ENCODE data around the gene RNASEL. TPM values are rescaled to one million over a fixed set of nuclear protein-coding genes. Genes with fewer than 3 reads are reported as not detected.
"Not testable (repeated sequence)": the region's sequence is repeated elsewhere in the genome, so short reads cannot be mapped to it uniquely, and the experiment has no call there.

The RNASEL gene
- total RNA-seq (1 to 10 TPM; 3.7 to 5.7 (median 5.4) TPM), polyA plus RNA-seq (2.5 TPM)
- long read RNA-seq, donor 1, full-length matches to known transcripts: 10 of 22 reads
- long read RNA-seq, donor 1, partial matches to known transcripts: 10 of 22 reads
- long read RNA-seq, donor 1, other reads (novel, unspliced or antisense): 2 of 22 reads
- long read RNA-seq, donor 2, full-length matches to known transcripts: 4 of 4 reads
- long read RNA-seq, donor 2, partial matches to known transcripts: 0 of 4 reads
- long read RNA-seq, donor 2, other reads (novel, unspliced or antisense): 0 of 4 reads
- long read RNA-seq, donor 3, full-length matches to known transcripts: 13 of 36 reads
- long read RNA-seq, donor 3, partial matches to known transcripts: 22 of 36 reads
- long read RNA-seq, donor 3, other reads (novel, unspliced or antisense): 1 of 36 reads
- long read RNA-seq, donor 4, full-length matches to known transcripts: 5 of 7 reads
- long read RNA-seq, donor 4, partial matches to known transcripts: 2 of 7 reads
- long read RNA-seq, donor 4, other reads (novel, unspliced or antisense): 0 of 7 reads

- ATAC-seq (peak; percentile 94 to 95), DNase-seq (peak; percentile 80 to 89 (median 87))
- Histone ChIP-seq H3K9me3 (ENCODE audit: control insufficient read depth, low read length) (no peaks in the 10 kb centered on the region), H3K4me3 (ENCODE audit: low read length) (peak within 1 kb of the TSS; percentile 66), H3K27ac (ENCODE audit: low read length) (peak within 1 kb of the TSS; percentile 68), H3K27me3 (ENCODE audit: control insufficient read depth, insufficient read depth) (no peaks in the 10 kb centered on the region), H3K4me1 (ENCODE audit: control insufficient read depth, insufficient read depth, low read length) (peaks cover 3% of the 10 kb centered on the region)
- 8% methylated on average over 20 of the region's 20 CpGs for WGBS
- intact Hi-C loops (cut with DNase I): loop anchor here in 2 of 4 donors (10.0 kb wide), 2 partner anchors 144 to 504 kb away; no protein-coding TSS in a partner anchor
Observed at GRCh38 chr1:182588500-182589396, at the start of gene RNASEL. TSS of gene RNASEL (minus strand) at chr1:182589256. CDS start at chr1:182586806, 2,450 bp downstream.

DNA sequence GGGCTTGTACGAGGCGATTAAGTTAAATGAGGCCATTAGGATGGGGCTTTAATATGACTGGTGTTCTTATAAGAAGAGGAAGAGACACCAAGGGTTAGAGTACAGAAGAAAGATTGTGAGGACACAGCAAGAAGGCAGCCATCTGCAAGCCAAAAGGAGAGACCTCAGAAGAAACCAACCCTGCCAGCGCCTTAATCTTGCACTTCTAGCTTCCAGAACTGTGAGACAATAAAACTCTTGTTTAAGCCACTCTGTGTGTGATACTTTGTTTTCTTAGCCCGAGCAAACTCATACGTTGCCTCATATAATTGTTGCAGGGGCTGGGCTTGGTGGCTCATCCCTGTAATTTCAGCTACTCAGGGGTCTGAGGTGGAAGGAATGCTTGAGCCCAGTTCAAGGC, 48.7 kb upstream of the RNASEL start:
- no peaks in the 10 kb centered on the region for H3K4me1 ChIP-seq (ENCODE audit: control insufficient read depth, insufficient read depth, low read length)
- intact Hi-C loops (cut with DNase I): no loop called here
- no peaks in the 10 kb centered on the region for H3K9me3 ChIP-seq (ENCODE audit: control insufficient read depth, low read length)
- DNase-seq (no peak), ATAC-seq (no peak)
- H3K27ac ChIP-seq (ENCODE audit: low read length): no peak overlapping the region
- H3K27me3 ChIP-seq (ENCODE audit: control insufficient read depth, insufficient read depth): no peaks in the 10 kb centered on the region
- no peak overlapping the region for H3K4me3 ChIP-seq (ENCODE audit: low read length)
- 82% methylated on average over 5 of the region's 5 CpGs for WGBS

DNA sequence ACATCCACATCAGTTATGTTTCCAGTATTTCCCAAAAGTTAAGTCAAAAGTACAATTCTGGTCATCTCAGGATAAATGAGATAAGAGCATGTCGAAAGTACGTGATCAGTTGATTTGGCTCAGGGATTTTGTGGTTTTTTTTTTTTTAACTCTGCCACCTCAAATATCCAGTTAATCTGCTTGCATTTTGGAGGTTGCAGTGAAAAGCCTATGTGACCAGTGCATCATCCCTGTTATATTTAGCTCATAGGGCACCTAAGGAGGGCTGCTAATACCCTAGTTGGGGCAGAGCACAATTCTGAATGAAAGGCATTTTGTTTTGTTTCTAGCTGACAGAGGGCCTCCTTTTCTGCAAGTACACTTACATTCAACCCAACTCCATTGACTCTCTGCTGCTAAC, 46.8 kb upstream of the RNASEL start:
- Histone ChIP-seq H3K9me3 (ENCODE audit: control insufficient read depth, low read length) (no peaks in the 10 kb centered on the region), H3K27ac (ENCODE audit: low read length) (no peak overlapping the region), H3K4me3 (ENCODE audit: low read length) (no peak overlapping the region), H3K27me3 (ENCODE audit: control insufficient read depth, insufficient read depth) (no peaks in the 10 kb centered on the region), H3K4me1 (ENCODE audit: control insufficient read depth, insufficient read depth, low read length) (no peaks in the 10 kb centered on the region)
- DNase-seq: no peak
- no peak for ATAC-seq
- WGBS: 67% methylated on average over 2 of the region's 2 CpGs
- intact Hi-C loops (cut with DNase I): no loop called here

GRCh38 chr1:182634306-182635072, 45.4 kb upstream of the RNASEL start:
- Histone ChIP-seq H3K27me3 (ENCODE audit: control insufficient read depth, insufficient read depth) (no peaks in the 10 kb centered on the region), H3K4me1 (ENCODE audit: control insufficient read depth, insufficient read depth, low read length) (peaks cover 3% of the 10 kb centered on the region), H3K9me3 (ENCODE audit: control insufficient read depth, low read length) (no peaks in the 10 kb centered on the region), H3K4me3 (ENCODE audit: low read length) (no peak overlapping the region), H3K27ac (ENCODE audit: low read length) (no peak overlapping the region)
- ATAC-seq (no peak), DNase-seq (no peak)
- intact Hi-C loops (cut with DNase I): no loop called here
- WGBS: 94% methylated on average over 9 of the region's 9 CpGs

DNA sequence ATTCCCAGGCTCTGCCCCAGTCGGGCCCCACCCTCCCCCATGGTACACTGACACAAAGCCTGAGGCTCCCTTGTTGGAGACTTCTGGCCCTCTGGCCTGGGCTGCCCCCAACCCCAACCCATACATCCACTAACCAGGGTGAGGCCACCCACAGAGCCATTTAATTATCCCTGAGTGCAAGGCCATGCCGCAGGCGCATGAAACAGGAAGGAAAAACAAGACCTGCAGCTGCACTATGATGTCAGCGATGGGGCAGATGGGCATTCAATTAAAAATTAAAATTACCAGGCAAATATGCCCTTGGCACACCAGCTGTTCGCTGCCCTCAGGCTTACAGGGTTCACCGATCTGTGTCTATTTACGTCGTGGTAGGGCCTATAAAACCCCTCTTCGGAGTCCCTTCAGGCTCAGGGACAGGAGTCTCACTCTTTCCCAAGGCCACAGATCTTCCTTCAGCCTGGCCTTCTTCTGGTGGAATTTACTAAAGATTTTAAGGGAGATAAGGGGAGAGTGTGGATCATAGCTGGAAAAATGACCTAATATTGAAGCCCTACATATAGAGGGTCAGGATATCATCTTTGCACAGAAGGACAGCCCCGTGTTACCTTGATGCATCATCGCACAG, 44.7 kb upstream of the RNASEL start:
- intact Hi-C loops (cut with DNase I): no loop called here
- ATAC-seq (no peak), DNase-seq (no peak)
- H3K27me3 ChIP-seq (ENCODE audit: control insufficient read depth, insufficient read depth): no peaks in the 10 kb centered on the region
- no peaks in the 10 kb centered on the region for H3K9me3 ChIP-seq (ENCODE audit: control insufficient read depth, low read length)
- H3K4me1 ChIP-seq (ENCODE audit: control insufficient read depth, insufficient read depth, low read length): peaks cover 3% of the 10 kb centered on the region
- no peak overlapping the region for H3K27ac ChIP-seq (ENCODE audit: low read length)
- no peak overlapping the region for H3K4me3 ChIP-seq (ENCODE audit: low read length)
- WGBS: 76% methylated on average over 11 of the region's 11 CpGs

DNA sequence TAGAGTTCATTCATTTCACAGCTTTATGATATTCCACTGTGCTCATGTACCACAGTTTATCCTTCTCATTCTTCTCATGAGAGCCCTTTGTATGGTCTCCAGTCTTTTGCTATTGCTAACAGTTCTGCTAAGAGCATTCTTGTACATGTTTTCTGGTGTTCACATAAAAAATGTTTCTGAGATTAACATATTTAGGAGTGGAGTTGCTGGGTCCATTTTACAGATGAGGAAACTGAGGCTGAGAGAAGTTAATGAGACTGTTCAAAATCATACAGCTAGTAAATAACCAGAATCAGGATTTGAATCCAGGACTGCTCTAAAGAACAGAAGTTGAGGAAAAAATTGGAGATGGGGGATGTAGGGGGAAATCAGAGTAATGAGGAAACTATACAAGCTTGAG, 44.0 kb upstream of the RNASEL start:
- Histone ChIP-seq H3K27me3 (ENCODE audit: control insufficient read depth, insufficient read depth) (no peaks in the 10 kb centered on the region), H3K9me3 (ENCODE audit: control insufficient read depth, low read length) (no peaks in the 10 kb centered on the region), H3K27ac (ENCODE audit: low read length) (no peak overlapping the region), H3K4me1 (ENCODE audit: control insufficient read depth, insufficient read depth, low read length) (peaks cover 3% of the 10 kb centered on the region), H3K4me3 (ENCODE audit: low read length) (no peak overlapping the region)
- ATAC-seq (no peak), DNase-seq (no peak)
- intact Hi-C loops (cut with DNase I): no loop called here

DNA sequence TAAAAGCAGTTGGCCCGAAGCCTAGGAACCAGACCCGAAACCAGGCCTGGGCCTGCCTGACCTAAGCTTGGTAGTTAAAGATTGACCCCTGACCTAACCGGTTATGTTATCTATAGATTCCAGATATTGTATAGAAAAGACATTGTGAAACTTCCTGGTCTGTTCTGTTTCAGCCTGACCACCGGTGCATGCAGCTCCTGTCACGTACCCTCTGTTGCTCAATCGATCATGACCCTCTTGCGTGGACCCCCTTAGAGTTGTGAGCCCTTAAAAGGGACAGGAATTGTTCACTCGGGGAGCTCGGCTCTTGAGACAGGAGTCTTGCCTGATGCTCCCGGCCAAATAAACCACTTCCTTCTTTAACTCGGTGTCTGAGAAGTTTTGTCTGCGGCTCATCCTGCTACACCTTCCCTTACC, 43.4 kb upstream of the RNASEL start:
- ATAC-seq; H3K27ac ChIP-seq (ENCODE audit: low read length); H3K27me3 ChIP-seq (ENCODE audit: control insufficient read depth, insufficient read depth); DNase-seq; H3K4me3 ChIP-seq (ENCODE audit: low read length); intact Hi-C loops (cut with DNase I); H3K4me1 ChIP-seq (ENCODE audit: control insufficient read depth, insufficient read depth, low read length); H3K9me3 ChIP-seq (ENCODE audit: control insufficient read depth, low read length): not testable (repeated sequence)
- 62% methylated on average over 12 of the region's 12 CpGs for WGBS

DNA sequence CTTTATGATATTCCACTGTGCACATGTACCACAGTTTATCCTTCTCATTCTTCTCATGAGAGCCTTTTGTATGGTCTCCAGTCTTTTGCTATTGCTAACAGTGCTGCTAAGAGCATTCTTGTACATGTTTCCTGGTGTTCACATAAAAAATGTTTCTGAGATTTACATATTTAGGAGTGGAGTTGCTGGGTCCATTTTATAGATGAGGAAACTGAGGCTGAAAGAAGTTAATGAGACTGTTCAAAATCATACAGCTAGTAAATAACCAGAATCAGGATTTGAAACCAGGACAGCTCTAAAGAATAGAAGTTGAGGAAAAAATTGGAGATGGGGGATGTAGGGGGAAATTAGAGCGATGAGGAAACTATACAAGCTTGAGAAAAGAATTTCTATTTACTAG, 42.9 kb upstream of the RNASEL start:
- Histone ChIP-seq H3K27me3 (ENCODE audit: control insufficient read depth, insufficient read depth) (no peaks in the 10 kb centered on the region), H3K4me1 (ENCODE audit: control insufficient read depth, insufficient read depth, low read length) (peaks cover 3% of the 10 kb centered on the region), H3K27ac (ENCODE audit: low read length) (no peak overlapping the region), H3K4me3 (ENCODE audit: low read length) (no peak overlapping the region), H3K9me3 (ENCODE audit: control insufficient read depth, low read length) (no peaks in the 10 kb centered on the region)
- DNase-seq: no peak
- ATAC-seq: no peak
- intact Hi-C loops (cut with DNase I): no loop called here
- 81% methylated on average over 1 of the region's 1 CpG for WGBS

DNA sequence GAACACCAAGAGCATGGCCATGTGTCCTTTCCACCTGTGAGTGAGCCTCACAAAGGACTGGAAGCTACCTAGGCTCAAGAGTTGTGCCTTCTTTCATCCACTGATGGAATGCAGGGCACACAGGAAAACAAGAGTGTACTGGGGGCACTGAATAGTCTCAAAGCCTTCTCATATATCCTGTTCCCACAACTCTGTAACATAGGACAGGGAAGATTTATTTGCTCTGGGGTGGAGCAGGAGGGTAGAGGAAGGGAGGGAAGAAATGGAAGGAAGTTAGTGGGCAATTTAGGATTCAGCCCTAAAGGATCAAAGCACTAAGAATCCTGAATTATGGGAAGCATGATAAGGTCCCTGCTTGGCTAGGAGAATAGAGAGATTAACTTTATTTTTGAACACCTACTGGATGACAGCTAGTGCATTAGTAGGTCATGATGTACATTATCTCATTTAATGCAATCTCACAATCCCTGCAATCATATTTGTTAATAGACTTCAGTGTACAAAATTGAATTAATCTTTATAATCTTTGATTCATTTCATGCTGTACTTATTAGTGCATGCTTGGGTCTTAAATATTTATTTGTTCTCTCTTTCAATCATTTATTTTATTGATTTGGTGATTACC, 42.1 kb upstream of the RNASEL start:
- Histone ChIP-seq H3K4me1 (ENCODE audit: control insufficient read depth, insufficient read depth, low read length) (peaks cover 5% of the 10 kb centered on the region), H3K27me3 (ENCODE audit: control insufficient read depth, insufficient read depth) (no peaks in the 10 kb centered on the region), H3K27ac (ENCODE audit: low read length) (no peak overlapping the region), H3K4me3 (ENCODE audit: low read length) (no peak overlapping the region), H3K9me3 (ENCODE audit: control insufficient read depth, low read length) (no peaks in the 10 kb centered on the region)
- DNase-seq: no peak
- intact Hi-C loops (cut with DNase I): no loop called here
- no peak for ATAC-seq

DNA sequence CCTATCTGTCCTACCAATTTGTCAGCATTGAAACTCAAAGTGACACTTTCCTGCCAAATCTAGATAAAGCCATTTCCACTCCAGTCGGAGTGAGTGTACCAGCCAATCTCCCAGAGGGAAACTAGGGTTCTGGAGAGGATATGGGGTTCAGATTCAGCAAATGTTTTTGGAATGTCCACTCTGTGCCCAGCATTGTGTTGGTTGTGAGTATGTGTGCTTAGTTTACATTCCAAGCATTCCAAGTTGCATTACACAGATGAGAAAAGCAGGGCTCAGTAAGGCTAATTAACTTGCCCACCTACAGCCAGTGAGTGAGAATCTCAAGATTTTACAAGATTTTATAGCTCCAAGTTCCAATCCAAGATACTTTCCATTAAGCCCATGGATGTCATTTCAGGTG, 41.5 kb upstream of the RNASEL start:
- intact Hi-C loops (cut with DNase I): no loop called here
- H3K4me3 ChIP-seq (ENCODE audit: low read length): no peak overlapping the region
- ATAC-seq: no peak
- H3K9me3 ChIP-seq (ENCODE audit: control insufficient read depth, low read length): no peaks in the 10 kb centered on the region
- DNase-seq: no peak
- WGBS: 49% methylated on average over 1 of the region's 1 CpG
- no peak overlapping the region for H3K27ac ChIP-seq (ENCODE audit: low read length)
- no peaks in the 10 kb centered on the region for H3K27me3 ChIP-seq (ENCODE audit: control insufficient read depth, insufficient read depth)
- H3K4me1 ChIP-seq (ENCODE audit: control insufficient read depth, insufficient read depth, low read length): peaks cover 5% of the 10 kb centered on the region
